ENCODE measurements around the gene GAS2. TPM values are rescaled to one million over a fixed set of nuclear protein-coding genes. Genes with fewer than 3 reads are reported as not detected.

GAS2 gene
- total RNA-seq, 1 experiment from 2014 or later: 9.4 TPM

DNA sequence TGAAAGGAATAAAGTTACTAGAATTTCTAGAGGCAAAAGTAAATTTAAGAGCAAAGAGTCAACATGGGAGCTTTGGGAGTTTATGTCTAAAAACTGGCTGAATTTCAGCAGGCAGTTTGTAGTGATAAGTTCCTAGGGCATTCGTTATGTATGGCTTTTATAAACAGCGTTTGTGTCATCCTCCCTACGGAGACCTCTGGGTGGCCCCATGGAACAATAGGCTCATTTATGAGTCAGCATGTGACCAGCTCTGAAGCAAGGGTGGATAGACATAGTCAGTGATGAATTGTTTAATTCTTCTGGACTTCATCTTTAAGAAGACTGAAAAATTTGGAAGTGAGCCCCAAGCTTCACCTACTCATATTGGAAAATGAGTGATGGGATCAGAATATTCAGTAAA lies 126.1 kb downstream of the GAS2 start:
- peak in 1 of 2 experiments; percentile 4 for DNase-seq
- H3K9me3 Mint-ChIP-seq (ENCODE audit: unreplicated experiment): no peaks in the 10 kb centered on the region
- H3K36me3 Mint-ChIP-seq (ENCODE audit: insufficient read depth, unreplicated experiment): no peaks in the 10 kb centered on the region
- Histone ChIP-seq H3K4me3 (ENCODE audit: low read depth, low read length) (no peak overlapping the region), H3K4me1 (no peaks in the 10 kb centered on the region), H3K27me3 (replicated peaks; ENCODE audit: control insufficient read depth, insufficient read depth, low read length) (no peaks in the 10 kb centered on the region), H3K9me3 (no peaks in the 10 kb centered on the region), H3K36me3 (ENCODE audit: control insufficient read depth, insufficient read depth, low read length) (no peaks in the 10 kb centered on the region)
- intact Hi-C loops (cut with micrococcal nuclease; ENCODE audit: unreplicated experiment): no loop called here
- CTCF ChIA-PET: no interaction called here
- no TSS peak for BruUV-seq (replicated peaks)
- POLR2A ChIA-PET: no interaction called here
- TF ChIP-seq, protein P1, sequence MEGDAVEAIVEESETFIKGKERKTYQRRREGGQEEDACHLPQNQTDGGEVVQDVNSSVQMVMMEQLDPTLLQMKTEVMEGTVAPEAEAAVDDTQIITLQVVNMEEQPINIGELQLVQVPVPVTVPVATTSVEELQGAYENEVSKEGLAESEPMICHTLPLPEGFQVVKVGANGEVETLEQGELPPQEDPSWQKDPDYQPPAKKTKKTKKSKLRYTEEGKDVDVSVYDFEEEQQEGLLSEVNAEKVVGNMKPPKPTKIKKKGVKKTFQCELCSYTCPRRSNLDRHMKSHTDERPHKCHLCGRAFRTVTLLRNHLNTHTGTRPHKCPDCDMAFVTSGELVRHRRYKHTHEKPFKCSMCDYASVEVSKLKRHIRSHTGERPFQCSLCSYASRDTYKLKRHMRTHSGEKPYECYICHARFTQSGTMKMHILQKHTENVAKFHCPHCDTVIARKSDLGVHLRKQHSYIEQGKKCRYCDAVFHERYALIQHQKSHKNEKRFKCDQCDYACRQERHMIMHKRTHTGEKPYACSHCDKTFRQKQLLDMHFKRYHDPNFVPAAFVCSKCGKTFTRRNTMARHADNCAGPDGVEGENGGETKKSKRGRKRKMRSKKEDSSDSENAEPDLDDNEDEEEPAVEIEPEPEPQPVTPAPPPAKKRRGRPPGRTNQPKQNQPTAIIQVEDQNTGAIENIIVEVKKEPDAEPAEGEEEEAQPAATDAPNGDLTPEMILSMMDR (IDR thresholded peaks at IDR 0.05; ENCODE audit: insufficient read depth in 1 of 2, low read depth in 1 of 2, low read length in 1 of 2, severe bottlenecking in 1 of 2, unreplicated experiment in 1 of 2): no peak
- no peak overlapping the region for H3K27ac Mint-ChIP-seq (ENCODE audit: unreplicated experiment)
- no peaks in the 10 kb centered on the region for H3K27me3 Mint-ChIP-seq (ENCODE audit: insufficient read depth, unreplicated experiment)
- no peak overlapping the region for H3K4me3 Mint-ChIP-seq (ENCODE audit: unreplicated experiment)
- H3K4me1 Mint-ChIP-seq (ENCODE audit: low read depth, unreplicated experiment): peaks cover 5% of the 10 kb centered on the region

DNA sequence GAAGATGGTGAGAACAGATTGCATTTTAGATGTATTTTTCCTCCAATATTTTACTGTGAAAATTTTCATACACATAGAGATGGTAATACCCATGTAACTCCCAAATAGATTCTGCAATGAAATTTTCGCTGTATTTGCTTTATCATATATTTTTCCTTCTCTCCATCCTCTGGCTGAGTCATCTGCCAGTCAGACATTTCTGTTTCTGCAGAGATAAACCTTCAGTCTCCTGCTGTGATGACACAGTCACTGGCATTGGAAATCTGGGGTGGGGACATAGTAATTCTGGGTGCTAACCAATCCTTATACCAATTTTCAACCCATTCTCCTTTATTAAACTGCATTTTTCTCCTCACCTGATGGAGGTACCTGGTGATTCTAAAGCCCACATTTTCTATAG lies 129.5 kb downstream of the GAS2 start:
- Histone ChIP-seq H3K4me3 (ENCODE audit: low read depth, low read length) (no peak overlapping the region), H3K4me1 (no peaks in the 10 kb centered on the region), H3K36me3 (ENCODE audit: control insufficient read depth, insufficient read depth, low read length) (no peaks in the 10 kb centered on the region), H3K9me3 (no peaks in the 10 kb centered on the region), H3K27me3 (replicated peaks; ENCODE audit: control insufficient read depth, insufficient read depth, low read length) (no peaks in the 10 kb centered on the region)
- TF ChIP-seq, protein P1 (IDR thresholded peaks at IDR 0.05; ENCODE audit: insufficient read depth in 1 of 2, low read depth in 1 of 2, low read length in 1 of 2, severe bottlenecking in 1 of 2, unreplicated experiment in 1 of 2): no peak
- no peaks in the 10 kb centered on the region for H3K9me3 Mint-ChIP-seq (ENCODE audit: unreplicated experiment)
- no peak for DNase-seq
- no peaks in the 10 kb centered on the region for H3K36me3 Mint-ChIP-seq (ENCODE audit: insufficient read depth, unreplicated experiment)
- intact Hi-C loops (cut with micrococcal nuclease; ENCODE audit: unreplicated experiment): no loop called here
- ChIA-PET CTCF (no interaction called here), POLR2A (interaction anchor here (0.5 kb wide), 1 partner anchor 34 kb away, joined by 3 read pairs; no protein-coding TSS in a partner anchor)
- H3K4me3 Mint-ChIP-seq (ENCODE audit: unreplicated experiment): no peak overlapping the region
- H3K27me3 Mint-ChIP-seq (ENCODE audit: insufficient read depth, unreplicated experiment): no peaks in the 10 kb centered on the region
- BruUV-seq (replicated peaks): no TSS peak
- H3K27ac Mint-ChIP-seq (ENCODE audit: unreplicated experiment): no peak overlapping the region
- peaks cover 5% of the 10 kb centered on the region for H3K4me1 Mint-ChIP-seq (ENCODE audit: low read depth, unreplicated experiment)

DNA sequence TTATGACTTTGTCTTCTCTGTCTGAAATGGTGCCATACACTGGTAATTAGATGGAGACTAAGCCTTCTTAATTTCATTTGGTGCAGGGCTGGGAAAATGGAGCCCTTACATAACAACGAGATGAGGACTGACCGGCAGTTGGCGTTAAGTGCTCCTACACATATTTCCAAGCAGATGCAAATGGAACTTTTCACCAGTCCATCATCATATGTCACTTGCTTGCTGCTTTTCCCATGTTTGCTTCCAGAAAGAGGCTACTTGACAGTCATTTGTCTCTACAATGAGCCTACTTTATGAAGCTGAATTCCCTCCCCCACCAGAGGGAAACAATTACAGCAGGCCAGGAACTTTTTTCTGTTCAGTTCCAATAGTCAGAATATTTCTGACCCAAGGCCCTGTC lies 130.6 kb downstream of the GAS2 start:
- no peaks in the 10 kb centered on the region for H3K27me3 ChIP-seq (replicated peaks; ENCODE audit: control insufficient read depth, insufficient read depth, low read length)
- Mint-ChIP-seq H3K9me3 (ENCODE audit: unreplicated experiment) (no peaks in the 10 kb centered on the region), H3K27ac (ENCODE audit: unreplicated experiment) (no peak overlapping the region), H3K4me3 (ENCODE audit: unreplicated experiment) (no peak overlapping the region), H3K36me3 (ENCODE audit: insufficient read depth, unreplicated experiment) (no peaks in the 10 kb centered on the region), H3K27me3 (ENCODE audit: insufficient read depth, unreplicated experiment) (no peaks in the 10 kb centered on the region), H3K4me1 (ENCODE audit: low read depth, unreplicated experiment) (peaks cover 5% of the 10 kb centered on the region)
- intact Hi-C loops (cut with micrococcal nuclease; ENCODE audit: unreplicated experiment): no loop called here
- no TSS peak for BruUV-seq (replicated peaks)
- POLR2A ChIA-PET: no interaction called here
- H3K36me3 ChIP-seq (ENCODE audit: control insufficient read depth, insufficient read depth, low read length): no peaks in the 10 kb centered on the region
- H3K4me1 ChIP-seq: no peaks in the 10 kb centered on the region
- no peak overlapping the region for H3K4me3 ChIP-seq (ENCODE audit: low read depth, low read length)
- CTCF ChIA-PET: no interaction called here
- DNase-seq: no peak
- no peaks in the 10 kb centered on the region for H3K9me3 ChIP-seq
- TF ChIP-seq, protein P1 (IDR thresholded peaks at IDR 0.05; ENCODE audit: insufficient read depth in 1 of 2, low read depth in 1 of 2, low read length in 1 of 2, severe bottlenecking in 1 of 2, unreplicated experiment in 1 of 2): no peak

Data from Caco-2 (cell line).